KMS-11 (cell line): ENCODE results near the gene SELENOW.

Experiments
- H2AFZ ChIP-seq: fragments of 200-600 bp; sonication (generic); 2 replicates; pipeline ENCODE4 v1.6.1; 2016; ENCODE audit warnings: antibody characterized with exemption, mixed run types, low read depth
- H3K27ac ChIP-seq: fragments of 200-600 bp; sonication (generic); 2 replicates; pipeline ENCODE4 v1.6.1; 2016; ENCODE audit warnings: mild to moderate bottlenecking, mixed run types
- H3K27me3 ChIP-seq: fragments of 200-600 bp; sonication (generic); 2 replicates; pipeline ENCODE4 v1.6.1; 2017; ENCODE audit warnings: mild to moderate bottlenecking, low read depth, mixed run types, moderate library complexity; ENCODE audit not compliant: insufficient read depth
- H3K36me3 ChIP-seq: fragments of 200-600 bp; sonication (generic); 2 replicates; pipeline ENCODE4 v1.6.1; 2017; ENCODE audit warnings: mild to moderate bottlenecking, mixed run types; ENCODE audit not compliant: insufficient read depth
- H3K4me1 ChIP-seq: fragments of 200-600 bp; sonication (generic); 2 replicates; pipeline ENCODE4 v1.6.1; 2016; ENCODE audit warnings: mild to moderate bottlenecking, low read depth, mixed run types; ENCODE audit not compliant: poor library complexity, severe bottlenecking
- H3K4me2 ChIP-seq: fragments of 200-600 bp; sonication (generic); 2 replicates; pipeline ENCODE4 v1.7.0; 2016; ENCODE audit warnings: mild to moderate bottlenecking, mixed run types
- H3K4me3 ChIP-seq: fragments of 200-600 bp; sonication (generic); IDR thresholded peaks from 2 replicates; pipeline ENCODE4 v1.6.1; 2017; ENCODE audit warnings: low read depth, low read length, mixed read lengths; ENCODE audit not compliant: insufficient read depth
- H3K79me2 ChIP-seq: fragments of 200-600 bp; sonication (generic); 2 replicates; pipeline ENCODE4 v1.6.1; 2016; ENCODE audit warnings: low read depth, mixed run types; ENCODE audit not compliant: insufficient read depth
- H3K9ac ChIP-seq: fragments of 200-600 bp; sonication (generic); 2 replicates; pipeline ENCODE4 v1.6.1; 2016; ENCODE audit warnings: mild to moderate bottlenecking, mixed run types
- H4K20me1 ChIP-seq: fragments of 200-600 bp; sonication (generic); 2 replicates; pipeline ENCODE4 v1.6.1; 2016; ENCODE audit warnings: mild to moderate bottlenecking, mixed run types; ENCODE audit not compliant: insufficient read depth
- CTCF ChIP-seq: fragments of 200-600 bp; sonication (generic); conservative IDR thresholded peaks from 2 replicates; pipeline ENCODE4 v1.6.1; 2017; ENCODE audit warnings: low read depth, mild to moderate bottlenecking, antibody characterized with exemption, low read length, moderate library complexity, mixed read lengths

The SELENOW gene

GRCh38 chr19:47794526-47794925, 16.0 kb downstream of the SELENOW start:
- Histone ChIP-seq H2AFZ (no peak overlapping the region), H3K27me3 (peaks cover 28% of the 10 kb centered on the region), H3K4me3 (no peak overlapping the region), H3K9ac (no peak overlapping the region), H3K79me2 (no peaks in the 10 kb centered on the region), H3K4me2 (no peak overlapping the region), H3K4me1 (no peaks in the 10 kb centered on the region), H4K20me1 (no peaks in the 10 kb centered on the region), H3K36me3 (no peaks in the 10 kb centered on the region), H3K27ac (no peak overlapping the region)
- peak; percentile 26; the same call in 1 of the 2 replicates for TF ChIP-seq CTCF

GRCh38 chr19:47796785-47797184, 18.3 kb downstream of the SELENOW start:
- H4K20me1 ChIP-seq, result no peaks in the 10 kb centered on the region
- no peaks in the 10 kb centered on the region for H3K36me3 ChIP-seq
- H3K79me2 ChIP-seq, result no peaks in the 10 kb centered on the region
- no peak overlapping the region for H2AFZ ChIP-seq
- H3K27ac ChIP-seq, result no peak overlapping the region
- H3K4me1 ChIP-seq, result no peaks in the 10 kb centered on the region
- no peak for TF ChIP-seq CTCF
- H3K27me3 ChIP-seq, result peaks cover 28% of the 10 kb centered on the region
- H3K9ac ChIP-seq, result no peak overlapping the region
- H3K4me2 ChIP-seq, result no peak overlapping the region
- no peak overlapping the region for H3K4me3 ChIP-seq

GRCh38 chr19:47797996-47798903, 19.7 kb downstream of the SELENOW start:
- no peaks in the 10 kb centered on the region for H3K36me3 ChIP-seq
- no peak overlapping the region for H3K4me3 ChIP-seq
- TF ChIP-seq CTCF, result no peak
- H3K27me3 ChIP-seq, result peaks cover 28% of the 10 kb centered on the region
- no peaks in the 10 kb centered on the region for H3K4me1 ChIP-seq
- H3K27ac ChIP-seq, result no peak overlapping the region
- H2AFZ ChIP-seq, result no peak overlapping the region
- no peak overlapping the region for H3K4me2 ChIP-seq
- H3K9ac ChIP-seq, result no peak overlapping the region
- H4K20me1 ChIP-seq, result no peaks in the 10 kb centered on the region
- H3K79me2 ChIP-seq, result no peaks in the 10 kb centered on the region

- H4K20me1 ChIP-seq, result no peaks in the 10 kb centered on the region
- no peaks in the 10 kb centered on the region for H3K36me3 ChIP-seq
- H3K27ac ChIP-seq, result no peak overlapping the region
- H3K27me3 ChIP-seq, result peaks cover 28% of the 10 kb centered on the region
- no peak overlapping the region for H3K4me3 ChIP-seq
- H3K79me2 ChIP-seq, result no peaks in the 10 kb centered on the region
- no peak overlapping the region for H2AFZ ChIP-seq
- no peak overlapping the region for H3K4me2 ChIP-seq
- H3K9ac ChIP-seq, result no peak overlapping the region
- H3K4me1 ChIP-seq, result no peaks in the 10 kb centered on the region
- TF ChIP-seq CTCF, result no peak
Observed at GRCh38 chr19:47798904-47799266, 20.4 kb downstream of the SELENOW start.
